HCT116 (cell line): ENCODE measurements around the gene MSH3. TPM values are rescaled to one million over a fixed set of nuclear protein-coding genes. Genes with fewer than 3 reads are reported as not detected.

Experiments
- ATAC-seq: fragments of 200-7000 bp; cut with Tn5 transposase; 2 replicates; pipeline ENCODE4 v1.9.1; 2020; ENCODE audit warnings: mild to moderate bottlenecking, moderate library complexity
- BruUV-seq: library from RNA; stranded (reverse); fragments of 400-500 nt; replicated peaks from 2 replicates; lab custom pipeline; 2021; lab: Mats Ljungman, UMichigan
- CTCF ChIA-PET: fragments of 300-600 bp; sonication (Branson Sonifier 250); formaldehyde crosslinking; loops from one replicate; lab custom pipeline; 2021; ENCODE audit warnings: antibody characterized with exemption; lab: Charles Lee
- POLR2A ChIA-PET: fragments of 300-600, 350-600 bp; sonication (Branson Sonifier 250); formaldehyde crosslinking; loops from one replicate; lab custom pipeline; 2021; ENCODE audit warnings: antibody characterized with exemption; lab: Charles Lee
- RAD21 ChIA-PET, 2 experiments: fragments of 300-600 bp; sonication (Branson Sonifier 250); formaldehyde crosslinking; loops; one replicate each; lab custom pipeline; 2023; ENCODE audit warnings: low total read pairs in 2 of 2; ENCODE audit not compliant: uncharacterized antibody in 2 of 2, unreplicated experiment in 2 of 2, low non-redundant PET in 1 of 2; lab: Charles Lee
- DNase-seq: peaks from one replicate; pipeline ENCODE4 v3.0.0-alpha.2; 2010; ENCODE audit warnings: low read depth, low spot score
- H2AFZ ChIP-seq: fragments of 200-600 bp; shearing (Covaris generic), sonication (generic); 2 replicates; pipeline ENCODE4 v1.6.1; 2017; ENCODE audit warnings: low read depth, mixed run types, mixed read lengths, antibody characterized with exemption, low read length; ENCODE audit not compliant: poor library complexity, severe bottlenecking
- H3K27ac ChIP-seq: 2 replicates; pipeline ENCODE4 v1.5.1; 2012; ENCODE audit warnings: low read depth, low read length
- H3K27me3 ChIP-seq: fragments of 200-600 bp; sonication (generic); 2 replicates; pipeline ENCODE4 v1.6.1; 2016; ENCODE audit warnings: mixed run types, low read length, mixed read lengths; ENCODE audit not compliant: insufficient read depth
- H3K36me3 ChIP-seq, 2 experiments: fragments of 200-500 bp in 1 of 2; fragments of 200-600 bp in 1 of 2; sonication (Bioruptor generic) in 1 of 2; sonication (generic) in 1 of 2; 2 replicates each; pipeline versions ENCODE4 v1.5.1 to v1.6.1; 2014 to 2016; ENCODE audit warnings: low read length in 2 of 2, inconsistent platforms in 1 of 2, mixed read lengths in 1 of 2, mixed run types in 1 of 2; ENCODE audit not compliant: insufficient read depth in 2 of 2, control insufficient read depth in 1 of 2
- H3K4me1 ChIP-seq, 2 experiments: fragments of 200-600 bp in 1 of 2; sonication (generic) in 1 of 2; 2 replicates each; pipeline versions ENCODE4 v1.5.1 to v1.6.1; 2012 to 2017; ENCODE audit warnings: low read length in 2 of 2, inconsistent platforms in 1 of 2, mild to moderate bottlenecking in 1 of 2, mixed read lengths in 1 of 2, mixed run types in 1 of 2, moderate library complexity in 1 of 2; ENCODE audit not compliant: insufficient read depth in 2 of 2, control insufficient read depth in 1 of 2
- H3K4me2 ChIP-seq: fragments of 200-600 bp; sonication (generic); 2 replicates; pipeline ENCODE4 v1.6.1; 2017; ENCODE audit warnings: mixed run types, low read length, mixed read lengths
- H3K4me3 ChIP-seq, 2 experiments: fragments of 200-600 bp in 1 of 2; sonication (generic) in 1 of 2; replicated peaks in 1 of 2; 2 replicates each; pipeline ENCODE4 v1.5.1; 2011 to 2016; ENCODE audit warnings: low read length in 2 of 2, control low read depth in 1 of 2, low read depth in 1 of 2, mild to moderate bottlenecking in 1 of 2, mixed read lengths in 1 of 2, mixed run types in 1 of 2
- H3K79me2 ChIP-seq: fragments of 200-600 bp; sonication (generic); 2 replicates; pipeline ENCODE4 v1.6.1; 2017; ENCODE audit warnings: mild to moderate bottlenecking, mixed run types, low read length, moderate library complexity, mixed read lengths; ENCODE audit not compliant: insufficient read depth
- H3K9ac ChIP-seq: fragments of 200-600 bp; sonication (generic); 2 replicates; pipeline ENCODE4 v1.6.1; 2016; ENCODE audit warnings: low read length, mixed read lengths
- H3K9me2 ChIP-seq: fragments of 200-600 bp; sonication (generic), shearing (Covaris generic); 2 replicates; pipeline ENCODE4 v1.6.1; 2017; ENCODE audit warnings: mixed run types, mild to moderate bottlenecking, moderate library complexity; ENCODE audit not compliant: insufficient read depth
- H3K9me3 ChIP-seq, 2 experiments: fragments of 200-500 bp in 1 of 2; fragments of 200-600 bp in 1 of 2; sonication (Bioruptor generic) in 1 of 2; sonication (generic) in 1 of 2; 2 replicates each; pipeline ENCODE4 v1.6.1; 2014 to 2017; ENCODE audit warnings: low read length in 2 of 2, mixed read lengths in 2 of 2, inconsistent platforms in 1 of 2, low read depth in 1 of 2, mild to moderate bottlenecking in 1 of 2, mixed run types in 1 of 2, moderate library complexity in 1 of 2; ENCODE audit not compliant: control insufficient read depth in 1 of 2, insufficient read depth in 1 of 2
- H4K20me1 ChIP-seq: fragments of 200-600 bp; sonication (generic), shearing (Covaris generic); 2 replicates; pipeline ENCODE4 v1.6.1; 2017; ENCODE audit warnings: mixed run types, mild to moderate bottlenecking, moderate library complexity; ENCODE audit not compliant: insufficient read depth
- CBX3 ChIP-seq: IDR thresholded peaks from 2 replicates; pipeline ENCODE4 v1.6.1; 2012; ENCODE audit warnings: low read depth
- EGR1 ChIP-seq: IDR thresholded peaks from 2 replicates; pipeline ENCODE4 v1.6.1; 2012; ENCODE audit warnings: low read depth
- ELF1 ChIP-seq: IDR thresholded peaks from 2 replicates; pipeline ENCODE4 v1.6.1; 2012; ENCODE audit warnings: low read depth, borderline replicate concordance
- EZH2 ChIP-seq: fragments of 200-600 bp; sonication (generic); IDR thresholded peaks from 2 replicates; pipeline ENCODE4 v1.6.1; 2017; ENCODE audit warnings: antibody characterized with exemption, mixed run types
- JUND ChIP-seq: IDR thresholded peaks from 2 replicates; pipeline ENCODE4 v1.6.1; 2012
- ZFX ChIP-seq: fragments of 450-650 bp; IDR thresholded peaks from 2 replicates; pipeline ENCODE4 v1.6.1; 2017
- ZNF274 ChIP-seq: fragments of 200-500 bp; sonication (Bioruptor generic); IDR thresholded peaks from 2 replicates; pipeline ENCODE4 v1.6.1; 2014; ENCODE audit warnings: mild to moderate bottlenecking, low read depth, low read length, inconsistent platforms
- intact Hi-C: fragments of 100-400 bp; cut with micrococcal nuclease; formaldehyde crosslinking; loops from 2 replicates; pipeline ENCODE4 v1.10.0; 2022
- total RNA-seq: library from RNA; stranded (reverse); gene quantifications from one replicate; pipeline ENCODE4 v1.2.1, GENCODE V29; 2021; ENCODE audit not compliant: unreplicated experiment
- TF ChIP-seq, protein P1 (sequence below): IDR thresholded peaks from 2 replicates; pipeline ENCODE4 v1.6.1; 2012

Gene MSH3
- total RNA-seq, 1 experiment from 2014 or later = 4.9 TPM

DNA sequence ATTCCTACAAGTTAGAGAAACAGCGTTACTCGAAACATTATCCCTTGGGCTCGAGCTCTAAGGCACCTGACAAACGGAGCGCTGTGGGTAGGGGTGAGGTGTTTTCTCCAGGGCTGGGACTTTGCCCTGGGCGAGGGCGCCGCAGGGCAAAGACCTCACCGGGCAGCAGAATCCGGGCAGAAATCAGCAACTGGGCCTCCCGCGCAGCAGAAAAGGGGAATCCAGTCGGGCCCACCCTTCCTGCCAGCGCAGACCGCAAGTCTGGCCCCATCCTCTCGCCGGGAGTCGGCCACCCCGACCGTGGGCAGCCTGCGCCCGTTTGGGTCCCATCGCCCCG is 430 bp upstream of the MSH3 start (continued):
- no peak for TF ChIP-seq CBX3
- TF ChIP-seq EGR1 = no peak
- no peak for TF ChIP-seq ZNF274
- TF ChIP-seq ZFX = no peak
- TF ChIP-seq, protein P1, sequence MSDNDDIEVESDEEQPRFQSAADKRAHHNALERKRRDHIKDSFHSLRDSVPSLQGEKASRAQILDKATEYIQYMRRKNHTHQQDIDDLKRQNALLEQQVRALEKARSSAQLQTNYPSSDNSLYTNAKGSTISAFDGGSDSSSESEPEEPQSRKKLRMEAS = no peak
- no peak for TF ChIP-seq JUND
- TF ChIP-seq, all 23 proteins: peak for 0

DNA sequence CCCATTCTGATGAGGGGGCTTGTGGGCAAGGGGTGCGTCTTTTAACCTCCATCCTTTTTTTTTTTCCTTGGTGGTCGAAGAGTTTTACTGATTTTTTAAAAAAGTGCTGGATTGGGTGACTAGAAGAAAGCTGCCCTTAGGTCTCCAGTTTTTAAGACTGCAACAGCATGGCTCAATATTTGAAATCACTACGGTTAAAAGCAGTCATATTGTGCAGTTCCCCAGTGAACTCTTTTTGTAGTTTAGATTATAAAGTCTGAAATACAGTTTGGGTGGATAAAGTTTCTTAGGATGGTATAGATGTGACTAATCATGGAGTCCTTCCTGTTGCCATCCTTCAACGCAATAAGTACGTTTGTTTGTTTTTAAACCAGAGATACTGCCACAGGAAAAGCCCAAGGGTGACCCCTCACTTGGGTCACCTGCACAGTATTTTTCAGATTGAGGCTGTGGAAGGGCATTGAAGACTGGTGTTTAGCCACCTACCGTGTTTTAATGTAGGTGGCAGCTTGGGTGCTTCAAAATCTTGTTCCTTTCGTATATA is 851 bp downstream of the MSH3 start:
- Histone ChIP-seq H3K79me2 (peaks cover 35% of the 10 kb centered on the region), H2AFZ (no peak overlapping the region), H3K9ac (peak overlapping the region; percentile 93), H3K9me3 (no peaks in the 10 kb centered on the region), H3K4me2 (peak overlapping the region; percentile 85), H3K4me1 (peaks cover 6 to 21% of the 10 kb centered on the region in 2 experiments; a peak in 3 of 4 replicates), H3K9me2 (no peaks in the 10 kb centered on the region), H3K36me3 (peaks cover 11 to 15% of the 10 kb centered on the region in 2 experiments; a peak in 3 of 4 replicates), H3K27me3 (no peaks in the 10 kb centered on the region), H3K27ac (peak overlapping the region; percentile 86; the same call in 1 of the 2 replicates), H3K4me3 (peak overlapping the region; percentile 64 to 83), H4K20me1 (no peaks in the 10 kb centered on the region)
- ChIA-PET POLR2A (interaction anchor here (1.3 to 1.6 kb wide), 2 partner anchors 10 to 11 kb away, joined by 4 to 5 read pairs; no protein-coding TSS in a partner anchor), RAD21 (no interaction called here), CTCF (interaction anchor here (0.6 to 1.5 kb wide), 3 partner anchors 17 to 572 kb away, joined by 3 to 6 read pairs (median 3); no protein-coding TSS in a partner anchor)
- ATAC-seq = no peak
- no peak for DNase-seq
- TSS peak; percentile 86 for BruUV-seq
- TF ChIP-seq ELF1 (0 out of 2 replicates have a peak, but pooled peaks have one; percentile 2), EZH2 (no peak)
- intact Hi-C loops = loop anchor here (5.0 kb wide), 1 partner anchor 168 kb away; the partner anchor contains the start of gene FAM151B
